Measurements from ENCODE around the gene PABPN1L. TPM values are rescaled to one million over a fixed set of nuclear protein-coding genes. Genes with fewer than 3 reads are reported as not detected.
A peak's percentile ranks its signal among the peaks of the same experiment; 100 is the strongest.

Gene PABPN1L
- total and polyA plus RNA-seq, 2 of the 13 experiments (the other 11 are each of a cell fraction or from before 2014, with no cell fraction given): not detected

DNA sequence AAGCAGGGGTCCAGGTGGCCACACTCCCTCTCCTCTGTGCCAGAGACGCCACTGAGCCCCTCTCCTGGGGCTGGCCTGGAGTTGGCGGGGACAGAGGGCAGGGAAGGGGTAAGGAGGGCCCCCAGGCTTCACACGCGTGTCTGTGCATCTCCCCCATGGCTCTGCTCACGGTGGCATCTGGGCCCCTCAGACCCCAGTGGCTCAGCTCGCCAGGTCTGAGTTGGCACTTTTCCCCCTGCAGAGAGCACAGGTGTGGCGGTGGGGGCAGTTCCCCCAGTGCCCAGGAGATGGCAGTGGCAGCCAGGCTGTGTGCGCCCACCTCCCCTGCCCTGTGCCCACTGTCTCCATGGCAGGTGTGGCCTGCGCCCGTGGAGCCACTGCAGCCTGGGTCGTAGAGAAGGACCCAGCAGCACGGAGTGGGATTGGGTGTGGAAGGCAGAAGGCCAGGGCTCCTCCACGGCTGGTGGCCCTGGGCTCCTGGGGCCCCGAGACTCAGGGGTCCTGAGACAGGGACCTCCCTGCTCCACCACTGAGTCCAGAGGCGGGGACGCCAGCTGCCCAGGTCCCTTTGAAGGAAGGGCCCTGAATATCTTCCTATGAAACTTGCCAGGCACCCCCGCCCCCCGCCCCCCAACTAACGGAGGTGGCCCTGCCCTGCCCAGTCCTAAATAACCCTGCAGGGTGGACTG is 50.4 kb downstream of the PABPN1L start (continued):
- TF ChIP-seq ZNF574 (CRISPR knock-in tag; IDR thresholded peaks at IDR 0.05): peak; percentile 30; the same call in 1 of the 2 replicates
- TF ChIP-seq ATF2 (CRISPR knock-in tag; IDR thresholded peaks at IDR 0.05): 0 out of 2 replicates have a peak, but pooled peaks have one; percentile 25
- no peak for TF ChIP-seq CEBPG (CRISPR knock-in tag; IDR thresholded peaks at IDR 0.05)
- TF ChIP-seq ISX (CRISPR knock-in tag; conservative IDR thresholded peaks at IDR 0.05): no peak
- TF ChIP-seq ZNF747 (CRISPR knock-in tag; IDR thresholded peaks at IDR 0.05; ENCODE audit: borderline replicate concordance): no peak
- peak; percentile 76; the same call in 1 of the 2 replicates for TF ChIP-seq ZFP90 (CRISPR knock-in tag; IDR thresholded peaks at IDR 0.05; ENCODE audit: borderline replicate concordance)
- TF ChIP-seq NR2F2 (IDR thresholded peaks at IDR 0.05; ENCODE audit: borderline replicate concordance, low read depth): no peak
- no peak for TF ChIP-seq MTA1 (CRISPR knock-in tag; IDR thresholded peaks at IDR 0.05; ENCODE audit: borderline replicate concordance)
- no peak for TF ChIP-seq ZSCAN5A (CRISPR knock-in tag; IDR thresholded peaks at IDR 0.05; ENCODE audit: borderline replicate concordance)
- TF ChIP-seq ZNF891 (CRISPR knock-in tag; IDR thresholded peaks at IDR 0.05): peak; percentile 74; the same call in 1 of the 2 replicates
- TF ChIP-seq RAD21 (CRISPR knock-in tag; IDR thresholded peaks at IDR 0.05): peak; percentile 92
- TF ChIP-seq SIX1 (CRISPR knock-in tag; IDR thresholded peaks at IDR 0.05; ENCODE audit: borderline replicate concordance): no peak
- TF ChIP-seq BCL6 (CRISPR knock-in tag; IDR thresholded peaks at IDR 0.05): no peak
- TF ChIP-seq ZNF274 (CRISPR knock-in tag; IDR thresholded peaks at IDR 0.05): peak; percentile 17; the same call in 1 of the 2 replicates
- no peak for TF ChIP-seq ZNF569 (CRISPR knock-in tag; IDR thresholded peaks at IDR 0.05; ENCODE audit: borderline replicate concordance)
- TF ChIP-seq ZZZ3 (CRISPR knock-in tag; IDR thresholded peaks at IDR 0.05; ENCODE audit: borderline replicate concordance): no peak
- TF ChIP-seq MEF2D (CRISPR knock-in tag; IDR thresholded peaks at IDR 0.05): no peak
- TF ChIP-seq RXRA (CRISPR knock-in tag; IDR thresholded peaks at IDR 0.05): no peak
- TF ChIP-seq NFE2L2 (IDR thresholded peaks at IDR 0.05; ENCODE audit: low read length): no peak
- TF ChIP-seq MEIS2 (CRISPR knock-in tag; IDR thresholded peaks at IDR 0.05): no peak
- no peak for TF ChIP-seq ZNF639 (CRISPR knock-in tag; conservative IDR thresholded peaks at IDR 0.05)
- no peak for TF ChIP-seq XBP1 (CRISPR knock-in tag; IDR thresholded peaks at IDR 0.05)
- TF ChIP-seq, protein P1, sequence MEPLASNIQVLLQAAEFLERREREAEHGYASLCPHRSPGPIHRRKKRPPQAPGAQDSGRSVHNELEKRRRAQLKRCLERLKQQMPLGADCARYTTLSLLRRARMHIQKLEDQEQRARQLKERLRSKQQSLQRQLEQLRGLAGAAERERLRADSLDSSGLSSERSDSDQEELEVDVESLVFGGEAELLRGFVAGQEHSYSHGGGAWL (CRISPR knock-in tag; IDR thresholded peaks at IDR 0.05): no peak
- no peak for TF ChIP-seq ZNF333 (CRISPR knock-in tag; IDR thresholded peaks at IDR 0.05; ENCODE audit: borderline replicate concordance)

Measured in HepG2 (cell line).